WERI-Rb-1 (cell line): Measurements from ENCODE around the gene BEAN1.
A peak's percentile ranks its signal among the peaks of the same experiment; 100 is the strongest.

Experiments
- DNase-seq: peaks from one replicate; pipeline ENCODE4 v3.0.0-alpha.2; 2020
- H3K27ac ChIP-seq: fragments of 250-450 bp; sonication (Bioruptor Pico); 2 replicates; pipeline ENCODE4 v1.5.1; 2020; ENCODE audit warnings: mild to moderate bottlenecking, moderate library complexity
- H3K27me3 ChIP-seq: fragments of 250-450 bp; sonication (Bioruptor Pico); 2 replicates; pipeline ENCODE4 v1.5.1; 2021; ENCODE audit warnings: mild to moderate bottlenecking, low read depth, moderate library complexity; ENCODE audit not compliant: insufficient read depth, severe bottlenecking
- H3K36me3 ChIP-seq: fragments of 250-450 bp; sonication (Bioruptor Pico); 2 replicates; pipeline ENCODE4 v1.5.1; 2020; ENCODE audit warnings: mild to moderate bottlenecking, moderate library complexity
- H3K4me3 ChIP-seq: 2 replicates; pipeline ENCODE4 v1.5.1; 2011; ENCODE audit warnings: low read depth, mild to moderate bottlenecking, control low read depth, low read length
- H3K9me3 ChIP-seq: fragments of 250-450 bp; sonication (Bioruptor Pico); 2 replicates; pipeline ENCODE4 v1.5.1; 2021; ENCODE audit warnings: mild to moderate bottlenecking, moderate library complexity; ENCODE audit not compliant: severe bottlenecking
- TF ChIP-seq, protein P1 (sequence below): IDR thresholded peaks from 2 replicates; pipeline ENCODE4 v1.5.1; 2011; ENCODE audit warnings: low read depth, mild to moderate bottlenecking, control low read depth, inconsistent platforms, low read length

BEAN1 gene

DNA sequence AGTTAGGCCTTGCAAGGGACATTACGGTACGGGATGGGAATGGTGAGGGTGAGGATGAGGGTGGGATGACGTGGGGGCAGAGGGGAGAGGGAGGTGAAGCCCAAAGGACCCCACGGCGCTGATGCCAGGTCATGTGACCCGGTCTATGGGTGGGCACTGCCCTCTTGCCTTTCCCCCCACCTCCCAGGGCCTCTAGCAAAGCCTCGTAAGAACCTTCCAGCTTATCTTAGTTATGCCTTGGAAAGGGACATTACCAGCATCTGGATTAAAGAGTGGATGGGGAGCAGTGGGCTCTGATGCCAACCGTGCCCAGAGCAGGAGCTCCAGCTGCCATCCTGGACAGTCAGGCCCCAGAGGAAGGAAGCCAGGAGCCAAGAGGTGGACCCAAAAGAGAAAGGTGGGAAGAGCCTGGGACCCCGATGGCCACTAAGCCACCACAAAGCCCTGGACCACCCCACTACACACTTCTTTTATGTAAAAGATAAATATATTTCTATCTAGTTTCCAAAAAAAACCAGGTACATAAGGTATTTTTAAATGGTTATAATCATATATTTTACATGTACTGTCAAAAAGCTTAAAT lies 81.9 kb downstream of the BEAN1 start:
- H3K36me3 ChIP-seq = no peaks in the 10 kb centered on the region; the same call in 1 of the 2 replicates
- TF ChIP-seq, protein P1, sequence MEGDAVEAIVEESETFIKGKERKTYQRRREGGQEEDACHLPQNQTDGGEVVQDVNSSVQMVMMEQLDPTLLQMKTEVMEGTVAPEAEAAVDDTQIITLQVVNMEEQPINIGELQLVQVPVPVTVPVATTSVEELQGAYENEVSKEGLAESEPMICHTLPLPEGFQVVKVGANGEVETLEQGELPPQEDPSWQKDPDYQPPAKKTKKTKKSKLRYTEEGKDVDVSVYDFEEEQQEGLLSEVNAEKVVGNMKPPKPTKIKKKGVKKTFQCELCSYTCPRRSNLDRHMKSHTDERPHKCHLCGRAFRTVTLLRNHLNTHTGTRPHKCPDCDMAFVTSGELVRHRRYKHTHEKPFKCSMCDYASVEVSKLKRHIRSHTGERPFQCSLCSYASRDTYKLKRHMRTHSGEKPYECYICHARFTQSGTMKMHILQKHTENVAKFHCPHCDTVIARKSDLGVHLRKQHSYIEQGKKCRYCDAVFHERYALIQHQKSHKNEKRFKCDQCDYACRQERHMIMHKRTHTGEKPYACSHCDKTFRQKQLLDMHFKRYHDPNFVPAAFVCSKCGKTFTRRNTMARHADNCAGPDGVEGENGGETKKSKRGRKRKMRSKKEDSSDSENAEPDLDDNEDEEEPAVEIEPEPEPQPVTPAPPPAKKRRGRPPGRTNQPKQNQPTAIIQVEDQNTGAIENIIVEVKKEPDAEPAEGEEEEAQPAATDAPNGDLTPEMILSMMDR = no peak
- no peak overlapping the region for H3K4me3 ChIP-seq
- H3K27ac ChIP-seq = no peak overlapping the region
- DNase-seq = no peak
- no peaks in the 10 kb centered on the region for H3K9me3 ChIP-seq
- no peaks in the 10 kb centered on the region for H3K27me3 ChIP-seq

DNA sequence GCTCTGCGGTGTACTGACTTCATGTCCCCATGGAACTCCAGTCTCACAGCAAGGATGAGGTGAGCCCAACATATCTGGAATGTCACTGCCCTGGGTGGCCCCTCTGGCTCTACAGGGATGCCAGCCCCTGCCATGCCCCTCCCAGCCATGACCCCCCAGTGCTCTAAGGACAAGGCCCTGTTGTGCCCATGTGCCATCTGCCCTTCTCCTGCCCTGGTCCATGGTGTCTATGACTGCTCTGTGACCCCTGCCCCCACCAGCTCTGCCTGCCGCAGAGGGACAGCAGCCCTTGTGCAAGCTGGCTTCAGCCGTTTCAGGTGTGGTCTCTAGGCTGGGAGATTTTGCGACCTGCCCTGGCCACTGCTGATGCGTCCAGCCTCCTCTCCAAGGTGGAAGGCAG lies 82.5 kb downstream of the BEAN1 start:
- TF ChIP-seq, protein P1 = no peak
- H3K27me3 ChIP-seq = no peaks in the 10 kb centered on the region
- H3K36me3 ChIP-seq = no peaks in the 10 kb centered on the region; the same call in 1 of the 2 replicates
- DNase-seq = no peak
- no peak overlapping the region for H3K27ac ChIP-seq
- H3K4me3 ChIP-seq = no peak overlapping the region
- H3K9me3 ChIP-seq = no peaks in the 10 kb centered on the region

DNA sequence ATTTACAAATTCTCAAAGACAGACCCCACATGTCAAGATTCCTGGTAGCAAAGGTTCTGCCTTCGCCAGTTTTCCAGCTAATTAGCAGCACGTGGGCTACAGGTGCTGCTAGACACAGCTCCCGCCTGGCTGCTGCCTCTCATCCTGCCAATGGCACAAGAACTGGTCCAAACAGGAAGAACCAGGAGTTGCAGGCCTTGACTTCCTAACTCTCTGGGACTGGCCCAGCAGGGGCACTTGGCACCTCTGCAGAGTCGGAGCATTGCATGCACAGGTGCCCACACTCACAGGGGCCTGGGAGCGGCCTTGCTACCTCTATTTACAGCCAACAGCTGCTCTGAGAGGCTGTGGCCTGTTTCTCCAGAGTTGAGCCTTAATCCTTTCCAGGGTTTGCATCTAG lies 83.2 kb downstream of the BEAN1 start:
- Histone ChIP-seq H3K27ac (no peak overlapping the region), H3K36me3 (no peaks in the 10 kb centered on the region; the same call in 1 of the 2 replicates), H3K27me3 (no peaks in the 10 kb centered on the region), H3K4me3 (no peak overlapping the region), H3K9me3 (no peaks in the 10 kb centered on the region)
- no peak for DNase-seq
- TF ChIP-seq, protein P1 = no peak

DNA sequence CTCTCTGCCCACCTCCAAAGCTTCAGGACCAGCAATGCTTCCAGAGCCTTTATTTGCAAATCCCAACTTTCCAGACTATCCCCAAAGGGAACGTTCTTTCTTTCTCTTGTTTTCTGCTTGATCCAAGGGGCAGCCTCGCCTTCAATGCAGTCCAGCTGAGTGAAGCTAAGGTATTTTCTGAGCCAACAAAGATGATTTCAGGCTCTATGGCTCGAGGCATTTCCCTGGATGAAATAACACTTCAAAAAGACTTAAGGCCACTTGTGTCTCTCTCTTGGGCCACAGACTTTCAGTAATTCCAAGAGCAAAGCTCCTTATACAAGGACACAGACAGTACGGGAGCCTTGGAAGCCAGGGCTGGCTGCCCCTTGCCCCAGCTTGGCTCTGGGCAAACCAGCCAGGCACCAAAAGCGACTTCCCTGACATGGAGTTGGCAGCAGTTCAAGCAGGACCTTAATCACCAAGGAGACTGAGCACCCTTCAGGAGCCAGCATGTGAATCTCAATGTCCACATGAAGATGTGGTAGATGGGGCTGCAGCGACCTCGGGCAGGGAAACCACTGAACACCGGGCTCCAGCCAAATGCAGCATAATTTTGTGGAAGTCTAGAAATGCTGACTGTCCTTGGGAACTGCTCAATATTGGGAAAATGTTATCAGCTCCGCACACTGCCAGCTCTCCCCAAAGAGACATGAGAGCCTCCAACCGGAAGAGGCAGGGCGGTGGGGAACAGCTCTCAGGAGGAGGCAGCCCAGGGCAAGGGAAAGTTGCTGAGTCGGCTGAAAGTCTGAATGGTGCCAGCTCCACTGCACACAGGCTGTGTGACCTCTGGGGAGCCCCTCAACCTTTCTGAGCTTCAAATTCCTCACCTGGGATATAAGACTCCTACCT lies 83.9 kb downstream of the BEAN1 start:
- Histone ChIP-seq H3K4me3 (no peak overlapping the region), H3K27me3 (no peaks in the 10 kb centered on the region), H3K27ac (no peak overlapping the region), H3K36me3 (no peaks in the 10 kb centered on the region; the same call in 1 of the 2 replicates), H3K9me3 (no peaks in the 10 kb centered on the region)
- no peak for DNase-seq
- TF ChIP-seq, protein P1 = no peak

DNA sequence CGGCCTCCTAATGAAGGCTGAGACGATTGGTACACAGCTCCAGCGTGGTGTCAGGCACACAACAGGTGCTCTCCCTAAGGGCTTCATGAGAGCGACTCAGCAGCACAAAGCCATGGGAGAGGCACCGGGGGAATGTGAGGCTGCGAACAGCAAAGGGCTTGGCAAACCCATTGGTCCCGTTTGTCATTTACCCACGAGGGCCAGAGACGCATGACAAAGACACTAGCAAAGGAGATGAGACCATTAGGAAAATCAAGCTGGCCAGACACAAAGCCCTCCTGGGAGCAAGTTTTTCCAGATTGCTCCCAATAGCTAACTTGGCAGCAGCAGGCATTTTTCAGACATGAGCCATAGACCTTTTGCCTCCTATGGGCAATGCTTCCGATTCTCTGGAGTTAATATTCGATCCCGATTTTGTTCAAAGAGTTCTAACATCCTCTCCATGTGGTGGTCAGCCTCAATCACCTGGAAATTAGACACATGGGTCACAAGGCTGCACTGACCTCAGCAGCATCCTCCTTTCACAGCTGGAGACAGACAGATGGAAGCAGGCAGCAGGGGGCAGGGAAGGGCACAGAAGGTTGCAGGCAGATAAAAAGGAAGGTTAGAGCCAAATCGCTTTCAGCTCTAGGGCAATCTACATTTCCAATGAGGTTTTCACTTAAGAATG lies 84.6 kb downstream of the BEAN1 start:
- peak; percentile 37 for DNase-seq
- Histone ChIP-seq H3K4me3 (no peak overlapping the region), H3K36me3 (no peaks in the 10 kb centered on the region; the same call in 1 of the 2 replicates), H3K27ac (no peak overlapping the region), H3K9me3 (no peaks in the 10 kb centered on the region), H3K27me3 (no peaks in the 10 kb centered on the region)
- TF ChIP-seq, protein P1 = no peak
